ENCODE data around the gene NOP16.

DNA sequence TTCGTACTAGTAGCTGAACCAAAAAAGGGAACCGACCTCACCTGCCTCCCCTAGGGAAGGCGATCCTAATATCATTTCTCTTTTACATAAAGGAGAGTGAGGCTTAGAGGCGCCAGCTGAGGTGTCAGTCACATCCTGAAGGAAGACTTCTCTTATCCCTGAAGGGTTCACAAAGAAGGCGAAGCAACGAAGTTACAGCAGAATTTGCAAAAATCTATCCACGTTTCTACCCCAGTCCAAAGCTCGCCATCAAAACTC lies 26.2 kb downstream of the NOP16 start:
- TF ChIP-seq, protein P1, sequence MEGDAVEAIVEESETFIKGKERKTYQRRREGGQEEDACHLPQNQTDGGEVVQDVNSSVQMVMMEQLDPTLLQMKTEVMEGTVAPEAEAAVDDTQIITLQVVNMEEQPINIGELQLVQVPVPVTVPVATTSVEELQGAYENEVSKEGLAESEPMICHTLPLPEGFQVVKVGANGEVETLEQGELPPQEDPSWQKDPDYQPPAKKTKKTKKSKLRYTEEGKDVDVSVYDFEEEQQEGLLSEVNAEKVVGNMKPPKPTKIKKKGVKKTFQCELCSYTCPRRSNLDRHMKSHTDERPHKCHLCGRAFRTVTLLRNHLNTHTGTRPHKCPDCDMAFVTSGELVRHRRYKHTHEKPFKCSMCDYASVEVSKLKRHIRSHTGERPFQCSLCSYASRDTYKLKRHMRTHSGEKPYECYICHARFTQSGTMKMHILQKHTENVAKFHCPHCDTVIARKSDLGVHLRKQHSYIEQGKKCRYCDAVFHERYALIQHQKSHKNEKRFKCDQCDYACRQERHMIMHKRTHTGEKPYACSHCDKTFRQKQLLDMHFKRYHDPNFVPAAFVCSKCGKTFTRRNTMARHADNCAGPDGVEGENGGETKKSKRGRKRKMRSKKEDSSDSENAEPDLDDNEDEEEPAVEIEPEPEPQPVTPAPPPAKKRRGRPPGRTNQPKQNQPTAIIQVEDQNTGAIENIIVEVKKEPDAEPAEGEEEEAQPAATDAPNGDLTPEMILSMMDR (IDR thresholded peaks at IDR 0.05) = no peak
- TF ChIP-seq POLR2A (IDR thresholded peaks at IDR 0.05) = no peak
